ENCODE results near the gene CNKSR3. TPM values are rescaled to one million over a fixed set of nuclear protein-coding genes. Genes with fewer than 3 reads are reported as not detected.
"Not testable (repeated sequence)": the region's sequence is repeated elsewhere in the genome, so short reads cannot be mapped to it uniquely, and the experiment has no call there.

The CNKSR3 gene
- total and polyA plus RNA-seq, 2 of the 8 experiments (the other 6 are each of a cell fraction or from before 2014, with no cell fraction given), result 1.2 to 6.2 TPM

GRCh38 chr6:154541837-154542236, 31.4 kb upstream of the CNKSR3 start:
- H3K4ac ChIP-seq (replicated peaks; ENCODE audit: insufficient read length, low read depth, low read length), result peak overlapping the region; percentile 83
- not testable (repeated sequence) for H3K27me3 ChIP-seq (replicated peaks in 1 of 4; ENCODE audit: control insufficient read depth in 3 of 4, extremely low read depth in 1 of 4, insufficient read depth in 3 of 4, low read length in 3 of 4); H4K8ac ChIP-seq (ENCODE audit: extremely low read depth, insufficient read depth, low read length); H3K27ac ChIP-seq (ENCODE audit: low read depth, low read length); H3K56ac ChIP-seq (replicated peaks; ENCODE audit: insufficient read length, low read depth, low read length); H4K5ac ChIP-seq (ENCODE audit: insufficient read length, low read depth, low read length); H3K36me3 ChIP-seq (ENCODE audit: control insufficient read depth in 2 of 4, insufficient read depth in 4 of 4, low read length in 3 of 4); H2BK5ac ChIP-seq (ENCODE audit: low read depth, low read length); H3K9me3 ChIP-seq (ENCODE audit: insufficient read depth in 2 of 2, low read depth in 1 of 2, low read length in 1 of 2); H2BK15ac ChIP-seq (ENCODE audit: low read length); H3K79me2 ChIP-seq (ENCODE audit: control insufficient read depth in 1 of 2, insufficient read depth in 2 of 2, low read length in 2 of 2); H3K14ac ChIP-seq (ENCODE audit: insufficient read length); H3K23me2 ChIP-seq (ENCODE audit: low read depth, low read length); H2BK20ac ChIP-seq (ENCODE audit: low read length); H3K23ac ChIP-seq (ENCODE audit: insufficient read length); H3K9ac ChIP-seq (replicated peaks in 1 of 4; ENCODE audit: extremely low read depth in 1 of 4, low read depth in 3 of 4, low read length in 3 of 4); H2AFZ ChIP-seq (ENCODE audit: low read length); DNase-seq (ENCODE audit: low read depth in 1 of 2, low spot score in 2 of 2); H3K79me1 ChIP-seq (ENCODE audit: low read depth, low read length); H4K20me1 ChIP-seq (replicated peaks in 1 of 2; ENCODE audit: control insufficient read depth in 1 of 2, insufficient read depth in 2 of 2, low read length in 2 of 2); FAIRE-seq; H3K4me3 ChIP-seq (ENCODE audit: extremely low read depth in 1 of 4, insufficient read depth in 2 of 4, low read depth in 3 of 4, low read length in 4 of 4)
- 81% methylated on average over 14 of the region's 15 CpGs; no CpG with 5 or more reads in 1 of the 2 experiments for WGBS, 2 experiments (ENCODE audit: extremely low coverage in 1 of 2, insufficient coverage in 1 of 2, insufficient read length in 1 of 2, insufficient replicate concordance in 2 of 2, low coverage in 1 of 2, low lambda C conversion rate in 2 of 2, missing lambda C conversion rate in 1 of 2)
- H3K4me2 ChIP-seq (ENCODE audit: insufficient read depth in 1 of 2, low read depth in 2 of 2, low read length in 2 of 2), result peak overlapping the region in 1 of 2 experiments; percentile 30; a peak in 2 of 4 replicates
- ChIA-PET POLR2A (ENCODE audit: partially characterized antibody) (interaction anchor here (1.3 to 1.4 kb wide), 2 partner anchors 25 to 32 kb away, joined by 3 to 7 read pairs; partner anchors contain the start of gene CNKSR3), CTCF (ENCODE audit: partially characterized antibody) (interaction anchor here (1.0 to 1.7 kb wide), 2 partner anchors 31 to 56 kb away, joined by 3 to 4 read pairs; partner anchors contain the start of gene CNKSR3)
- peaks cover 4 to 16% (median 14%) of the 10 kb centered on the region in 4 experiments for H3K4me1 ChIP-seq (replicated peaks in 1 of 4; ENCODE audit: control insufficient read depth in 3 of 4, insufficient read depth in 4 of 4, low read length in 3 of 4)
- H2BK120ac ChIP-seq (replicated peaks; ENCODE audit: low read depth, low read length), result peak overlapping the region; percentile 66
- peak overlapping the region; percentile 93; the same call in 1 of the 2 replicates for H2AK5ac ChIP-seq (ENCODE audit: low read depth, low read length)
- H3K18ac ChIP-seq (ENCODE audit: extremely low read depth, low read length), result peak overlapping the region; percentile 87; the same call in 1 of the 2 replicates
- peak overlapping the region; percentile 94 for H2BK12ac ChIP-seq (ENCODE audit: low read depth, low read length)
- H4K91ac ChIP-seq (replicated peaks; ENCODE audit: insufficient read length, low read length), result peak overlapping the region; percentile 41
